ENCODE results near the gene FCMR. TPM values are rescaled to one million over a fixed set of nuclear protein-coding genes. Genes with fewer than 3 reads are reported as not detected.
A peak's percentile ranks its signal among the peaks of the same experiment; 100 is the strongest.

The FCMR gene
- total and polyA plus RNA-seq, 9 of the 15 experiments (the other 6 are each of a cell fraction or from before 2014, with no cell fraction given): 0.11 to 0.82 (median 0.20) TPM; not detected in 5

DNA sequence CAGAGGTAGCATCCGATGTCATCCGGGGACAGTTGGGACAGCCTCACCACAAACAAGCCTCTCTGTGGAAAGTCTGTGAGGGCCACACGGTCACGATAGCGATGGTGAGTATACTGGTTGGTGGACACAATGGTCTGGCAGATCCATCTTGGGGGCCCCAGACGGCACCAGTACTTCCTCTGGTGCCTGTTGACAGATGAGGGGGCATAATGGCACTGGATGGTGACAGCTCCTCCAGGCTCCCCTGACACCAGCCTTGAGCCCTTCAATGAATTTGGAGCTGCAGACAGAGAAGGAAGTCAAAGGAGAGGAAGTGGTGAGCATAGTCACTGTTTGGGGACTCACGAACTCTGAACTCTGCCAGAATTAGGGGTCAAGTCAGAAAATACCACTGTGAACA, 40.5 kb upstream of the FCMR start:
- DNase-seq (ENCODE audit: extremely low read depth in 1 of 4, low spot score in 3 of 4): no peak
- BruUV-seq (replicated peaks): no TSS peak
- CTCF ChIA-PET (ENCODE audit: low intra/inter-chr PET ratio): no interaction called here

DNA sequence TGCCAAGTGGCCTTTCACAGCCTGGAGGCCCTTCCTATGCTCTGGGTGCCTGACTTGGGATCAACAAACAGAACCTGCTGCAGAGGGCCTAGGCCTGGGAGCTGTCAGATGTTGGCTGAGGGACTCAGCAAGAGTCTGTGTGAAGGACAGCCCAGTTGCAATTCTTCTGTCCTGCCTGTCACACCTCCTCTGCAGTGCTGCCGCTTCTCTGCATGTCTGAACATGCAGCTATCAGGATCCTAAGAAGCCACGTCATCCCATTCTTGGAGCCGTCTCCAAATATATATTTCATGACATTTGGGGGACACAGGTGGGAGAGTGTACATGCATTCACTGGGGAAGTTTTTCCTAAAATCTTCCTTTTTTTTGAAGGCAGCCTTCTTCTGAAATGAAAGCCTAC, 39.9 kb upstream of the FCMR start:
- POLR2A ChIA-PET: interaction anchor here (0.7 to 2.0 kb wide), 6 partner anchors 9 to 20 kb away, joined by 3 to 7 read pairs (median 4); partner anchors contain the start of gene FCAMR
- no peak overlapping the region for H3K27ac ChIP-seq (ENCODE audit: extremely low read depth, low read depth, low read length)
- no peak overlapping the region for H3K4me3 ChIP-seq
- BruUV-seq (replicated peaks): no TSS peak
- 47% methylated on average over 3 of the region's 3 CpGs for WGBS (ENCODE audit: insufficient coverage, low coverage, missing lambda C conversion rate)
- H3K4me2 ChIP-seq (ENCODE audit: insufficient read depth, low read length): no peak overlapping the region
- H3K79me2 ChIP-seq (ENCODE audit: control insufficient read depth, insufficient read depth, low read length): no peaks in the 10 kb centered on the region
- no peaks in the 10 kb centered on the region for H3K36me3 ChIP-seq (ENCODE audit: control insufficient read depth, insufficient read depth, low read length)
- TF ChIP-seq SFPQ (IDR thresholded peaks at IDR 0.05; ENCODE audit: low read depth, low read length): no peak
- TF ChIP-seq SIN3B (IDR thresholded peaks at IDR 0.05; ENCODE audit: low read depth): no peak
- TF ChIP-seq POLR2H (tag; IDR thresholded peaks at IDR 0.05; ENCODE audit: low read depth): no peak
- no peak for TF ChIP-seq PHTF2 (CRISPR knock-in tag; IDR thresholded peaks at IDR 0.05)
- no peak for TF ChIP-seq RBM14 (IDR thresholded peaks at IDR 0.05; ENCODE audit: borderline replicate concordance, insufficient read depth, low read depth, low read length)
- no peak for TF ChIP-seq TCF7L2 (IDR thresholded peaks at IDR 0.05; ENCODE audit: low read depth, low read length)
- TF ChIP-seq ZC3H8 (IDR thresholded peaks at IDR 0.05): no peak
- TF ChIP-seq, protein P1, sequence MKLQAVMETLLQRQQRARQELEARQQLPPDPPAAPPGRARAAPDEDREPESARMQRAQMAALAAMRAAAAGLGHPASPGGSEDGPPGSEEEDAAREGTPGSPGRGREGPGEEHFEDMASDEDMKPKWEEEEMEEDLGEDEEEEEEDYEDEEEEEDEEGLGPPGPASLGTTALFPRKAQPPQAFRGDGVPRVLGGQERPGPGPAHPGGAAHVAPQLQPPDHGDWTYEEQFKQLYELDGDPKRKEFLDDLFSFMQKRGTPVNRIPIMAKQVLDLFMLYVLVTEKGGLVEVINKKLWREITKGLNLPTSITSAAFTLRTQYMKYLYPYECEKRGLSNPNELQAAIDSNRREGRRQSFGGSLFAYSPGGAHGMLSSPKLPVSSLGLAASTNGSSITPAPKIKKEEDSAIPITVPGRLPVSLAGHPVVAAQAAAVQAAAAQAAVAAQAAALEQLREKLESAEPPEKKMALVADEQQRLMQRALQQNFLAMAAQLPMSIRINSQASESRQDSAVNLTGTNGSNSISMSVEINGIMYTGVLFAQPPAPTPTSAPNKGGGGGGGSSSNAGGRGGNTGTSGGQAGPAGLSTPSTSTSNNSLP (IDR thresholded peaks at IDR 0.05; ENCODE audit: borderline replicate concordance, low read depth, low read length): no peak
- TF ChIP-seq ZNF174 (CRISPR knock-in tag; IDR thresholded peaks at IDR 0.05): no peak
- no peak for TF ChIP-seq BRCA1 (IDR thresholded peaks at IDR 0.05)
- TF ChIP-seq BRCA1 (CRISPR knock-in tag; IDR thresholded peaks at IDR 0.05): no peak
- TF ChIP-seq GATAD2A (IDR thresholded peaks at IDR 0.05): no peak
- 0 out of 4 replicates have a peak overlapping the region, but pooled peaks of 1 of the 2 experiments have one; percentile 28 for H3K9ac ChIP-seq (ENCODE audit: insufficient read depth in 1 of 2, low read depth in 2 of 2, low read length in 2 of 2)
- DNase-seq (ENCODE audit: extremely low read depth in 1 of 4, low spot score in 3 of 4) (no peak), ATAC-seq (no peak), FAIRE-seq (peak; percentile 6)
- in situ Hi-C loops (cut with MboI): no loop called here
- H3K9me3 ChIP-seq (replicated peaks; ENCODE audit: control insufficient read depth, insufficient read depth, low read depth, low read length): no peaks in the 10 kb centered on the region
- H3K9me1 ChIP-seq (ENCODE audit: control insufficient read depth, insufficient read depth, low read length): no peaks in the 10 kb centered on the region
- intact Hi-C loops (cut with micrococcal nuclease): no loop called here
- no peaks in the 10 kb centered on the region for H3K27me3 ChIP-seq (ENCODE audit: control insufficient read depth in 2 of 2, insufficient read depth in 2 of 2, low read length in 2 of 2)
- H3K4me1 ChIP-seq (replicated peaks in 1 of 2; ENCODE audit: control insufficient read depth in 2 of 2, insufficient read depth in 2 of 2, low read length in 2 of 2): peaks cover 3 to 5% of the 10 kb centered on the region in 2 experiments; a peak in 2 of 5 replicates
- no peak overlapping the region for H2AFZ ChIP-seq (ENCODE audit: low read depth, low read length)
- H4K20me1 ChIP-seq (replicated peaks; ENCODE audit: control insufficient read depth, insufficient read depth, low read length): no peaks in the 10 kb centered on the region
- CTCF ChIA-PET (ENCODE audit: low intra/inter-chr PET ratio): no interaction called here

More for the DNA sequence above, 40.5 kb upstream of the FCMR start:
- no peak overlapping the region for H3K4me3 ChIP-seq
- H3K9me3 ChIP-seq (replicated peaks; ENCODE audit: control insufficient read depth, insufficient read depth, low read depth, low read length): no peaks in the 10 kb centered on the region
- H3K27ac ChIP-seq (ENCODE audit: extremely low read depth, low read depth, low read length): no peak overlapping the region
- H4K20me1 ChIP-seq (replicated peaks; ENCODE audit: control insufficient read depth, insufficient read depth, low read length): no peaks in the 10 kb centered on the region
- H2AFZ ChIP-seq (ENCODE audit: low read depth, low read length): no peak overlapping the region
- no peaks in the 10 kb centered on the region for H3K79me2 ChIP-seq (ENCODE audit: control insufficient read depth, insufficient read depth, low read length)
- no peaks in the 10 kb centered on the region for H3K9me1 ChIP-seq (ENCODE audit: control insufficient read depth, insufficient read depth, low read length)
- intact Hi-C loops (cut with micrococcal nuclease) (no loop called here), in situ Hi-C loops (cut with MboI) (no loop called here)
- no peak for TF ChIP-seq STAT5A (IDR thresholded peaks at IDR 0.05; ENCODE audit: borderline replicate concordance, low read length)
- TF ChIP-seq SPI1 (IDR thresholded peaks at IDR 0.05; ENCODE audit: borderline replicate concordance, low read depth, low read length): peak; percentile 68; the same call in 1 of the 2 replicates
- peaks cover 3 to 5% of the 10 kb centered on the region in 2 experiments; a peak in 3 of 5 replicates for H3K4me1 ChIP-seq (replicated peaks in 1 of 2; ENCODE audit: control insufficient read depth in 2 of 2, insufficient read depth in 2 of 2, low read length in 2 of 2)
- ATAC-seq (no peak), FAIRE-seq (no peak)
- no peak overlapping the region; a peak in 1 of 4 replicates for H3K9ac ChIP-seq (ENCODE audit: insufficient read depth in 1 of 2, low read depth in 2 of 2, low read length in 2 of 2)
- no peak overlapping the region for H3K4me2 ChIP-seq (ENCODE audit: insufficient read depth, low read length)
- 49% methylated on average over 7 of the region's 7 CpGs for WGBS (ENCODE audit: insufficient coverage, low coverage, missing lambda C conversion rate)
- H3K36me3 ChIP-seq (ENCODE audit: control insufficient read depth, insufficient read depth, low read length): no peaks in the 10 kb centered on the region
- no peaks in the 10 kb centered on the region for H3K27me3 ChIP-seq (ENCODE audit: control insufficient read depth in 2 of 2, insufficient read depth in 2 of 2, low read length in 2 of 2)
- POLR2A ChIA-PET: interaction anchor here (0.7 to 1.9 kb wide), 3 partner anchors 16 to 21 kb away, joined by 3 to 6 read pairs (median 4); no protein-coding TSS in a partner anchor

All from K562 (cell line).